Measurements from ENCODE around the gene SENP7.

Gene SENP7

GRCh38 chr3:101535221-101535620, 22.2 kb upstream of the SENP7 start:
- no peak for TF ChIP-seq SNAI2 (CRISPR knock-in tag; IDR thresholded peaks at IDR 0.05)
- TF ChIP-seq CREB5 (CRISPR knock-in tag; IDR thresholded peaks at IDR 0.05; ENCODE audit: low read depth) = no peak
- no peak for TF ChIP-seq OSR1 (CRISPR knock-in tag; IDR thresholded peaks at IDR 0.05)
- no peak for TF ChIP-seq ZFP3 (CRISPR knock-in tag; IDR thresholded peaks at IDR 0.05)
- no peak for TF ChIP-seq PATZ1 (CRISPR knock-in tag; IDR thresholded peaks at IDR 0.05; ENCODE audit: borderline replicate concordance)
- TF ChIP-seq ZC3H10 (CRISPR knock-in tag; IDR thresholded peaks at IDR 0.05) = no peak
- TF ChIP-seq RARB (CRISPR knock-in tag; IDR thresholded peaks at IDR 0.05) = no peak
- TF ChIP-seq CSRNP3 (CRISPR knock-in tag; IDR thresholded peaks at IDR 0.05) = no peak
- no peak for TF ChIP-seq GLIS3 (CRISPR knock-in tag; IDR thresholded peaks at IDR 0.05)
- TF ChIP-seq TOX (CRISPR knock-in tag; IDR thresholded peaks at IDR 0.05; ENCODE audit: borderline replicate concordance) = no peak
- no peak for TF ChIP-seq ZNF565 (CRISPR knock-in tag; conservative IDR thresholded peaks at IDR 0.05; ENCODE audit: low read depth)
- no peak for TF ChIP-seq ZNF8 (CRISPR knock-in tag; IDR thresholded peaks at IDR 0.05)
- TF ChIP-seq PPARA (CRISPR knock-in tag; IDR thresholded peaks at IDR 0.05; ENCODE audit: borderline replicate concordance) = no peak
- TF ChIP-seq TCF4 (CRISPR knock-in tag; IDR thresholded peaks at IDR 0.05; ENCODE audit: borderline replicate concordance) = no peak
- TF ChIP-seq ESRRG (CRISPR knock-in tag; IDR thresholded peaks at IDR 0.05) = no peak
- TF ChIP-seq TSHZ2 (CRISPR knock-in tag; IDR thresholded peaks at IDR 0.05) = no peak
- no peak for TF ChIP-seq ZFP30 (CRISPR knock-in tag; IDR thresholded peaks at IDR 0.05)
- no peak for TF ChIP-seq CSDC2 (CRISPR knock-in tag; IDR thresholded peaks at IDR 0.05)
- no peak for ATAC-seq

- no peak; the same call in 2 of the 3 replicates for ATAC-seq
- TF ChIP-seq CREB5 (CRISPR knock-in tag; IDR thresholded peaks at IDR 0.05; ENCODE audit: low read depth) = no peak
- no peak for TF ChIP-seq ARNTL (CRISPR knock-in tag; IDR thresholded peaks at IDR 0.05; ENCODE audit: borderline replicate concordance, low read depth)
- TF ChIP-seq BACH2 (CRISPR knock-in tag; IDR thresholded peaks at IDR 0.05; ENCODE audit: borderline replicate concordance) = no peak
- TF ChIP-seq ZC3H10 (CRISPR knock-in tag; IDR thresholded peaks at IDR 0.05) = no peak
- TF ChIP-seq PPARA (CRISPR knock-in tag; IDR thresholded peaks at IDR 0.05; ENCODE audit: borderline replicate concordance) = no peak
- no peak for TF ChIP-seq CSRNP3 (CRISPR knock-in tag; IDR thresholded peaks at IDR 0.05)
- no peak for TF ChIP-seq GLIS3 (CRISPR knock-in tag; IDR thresholded peaks at IDR 0.05)
- TF ChIP-seq OSR1 (CRISPR knock-in tag; IDR thresholded peaks at IDR 0.05) = no peak
These were observed 20.6 kb upstream of the SENP7 start for GRCh38 chr3:101533603-101533968.

Measured in SK-N-SH treated with all-trans-retinoic acid at 6 μM for 48 hours (cell line).